ENCODE results near the gene CCDC175. TPM values are rescaled to one million over a fixed set of nuclear protein-coding genes. Genes with fewer than 3 reads are reported as not detected.
A peak's percentile ranks its signal among the peaks of the same experiment; 100 is the strongest.

The CCDC175 gene
- total RNA-seq, 1 experiment from 2014 or later, result not detected

- peak; percentile 97 for DNase-seq (ENCODE audit: low read depth)
These were observed 93.9 kb downstream of the CCDC175 start for GRCh38 chr14:59482541-59483331.

DNA sequence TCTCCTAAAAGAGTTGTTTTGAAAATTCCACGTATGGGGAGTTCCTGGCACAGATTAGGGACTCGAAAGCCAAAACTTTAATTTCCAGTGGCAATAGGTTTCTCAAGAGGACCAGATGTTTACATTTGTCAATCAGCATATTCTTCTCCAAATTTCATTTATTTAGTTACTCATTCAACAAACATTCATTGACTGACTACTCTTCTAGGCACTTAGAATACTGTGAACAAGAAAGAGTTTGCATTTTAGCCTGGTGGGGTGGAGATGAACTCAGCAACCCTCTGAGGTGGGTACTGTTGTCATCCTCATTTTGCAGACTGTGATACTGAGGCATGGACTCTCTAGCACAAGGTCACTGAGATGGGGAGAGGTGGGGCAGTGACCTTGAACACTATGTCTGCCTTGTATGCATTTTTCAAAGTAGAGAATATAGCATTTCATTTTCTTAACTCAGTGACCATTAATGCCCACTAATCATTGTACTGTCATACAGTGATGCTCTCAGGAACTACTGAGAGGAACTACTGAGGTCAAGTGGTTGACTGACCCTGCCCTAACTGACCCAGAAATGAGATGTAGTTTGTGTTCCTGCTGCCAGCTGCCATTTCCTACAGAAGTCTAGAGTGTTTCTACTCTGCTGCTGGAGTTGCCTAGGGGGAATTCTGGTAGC, 94.6 kb downstream of the CCDC175 start:
- DNase-seq (ENCODE audit: low read depth), result peak; percentile 56

DNA sequence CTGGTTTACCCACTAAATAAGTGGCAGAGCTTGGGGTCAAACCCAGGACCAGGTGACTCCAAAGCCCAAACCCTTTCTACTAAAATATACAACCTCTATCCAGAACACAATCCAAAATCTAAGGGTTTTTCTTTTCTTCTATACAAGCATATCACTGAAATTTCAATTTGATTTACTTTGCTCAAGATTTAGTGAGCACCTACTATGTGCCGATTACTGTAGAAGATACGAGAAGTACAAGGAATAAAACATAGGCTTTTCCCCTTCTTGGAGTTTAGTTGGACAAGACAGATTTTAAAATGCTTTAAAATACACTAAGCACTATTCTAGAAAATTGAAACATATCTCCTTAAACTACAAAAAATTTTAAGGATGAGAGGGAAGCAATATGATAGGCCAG, 95.2 kb downstream of the CCDC175 start:
- DNase-seq (ENCODE audit: low read depth), result no peak

GRCh38 chr14:59480166-59480565, 96.4 kb downstream of the CCDC175 start:
- DNase-seq (ENCODE audit: low read depth), result no peak

- DNase-seq (ENCODE audit: low read depth), result no peak
These were observed 98.1 kb downstream of the CCDC175 start for GRCh38 chr14:59478540-59478939.

- no peak for DNase-seq (ENCODE audit: low read depth)
These were observed 100.9 kb downstream of the CCDC175 start for GRCh38 chr14:59475709-59476108.

DNA sequence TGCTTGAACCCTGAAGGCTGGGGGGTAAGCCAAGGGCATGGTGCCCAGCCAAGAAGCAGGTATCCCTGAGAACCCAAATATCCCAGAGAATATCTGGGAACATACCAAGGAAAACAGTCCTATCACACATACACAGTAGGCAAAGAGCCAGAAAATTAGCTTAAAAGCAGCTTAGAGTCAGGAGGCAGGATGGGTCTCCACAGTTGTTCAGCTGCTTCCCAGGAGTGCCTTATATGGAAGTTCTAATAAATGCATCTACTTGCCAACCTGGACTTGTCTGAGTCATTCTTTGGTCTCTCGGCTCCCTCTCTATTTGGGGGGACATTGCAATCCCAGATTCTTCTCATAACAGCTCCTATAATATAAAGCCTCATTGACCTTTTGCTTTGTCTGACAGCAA, 102.4 kb downstream of the CCDC175 start:
- DNase-seq (ENCODE audit: low read depth), result peak; percentile 79

DNA sequence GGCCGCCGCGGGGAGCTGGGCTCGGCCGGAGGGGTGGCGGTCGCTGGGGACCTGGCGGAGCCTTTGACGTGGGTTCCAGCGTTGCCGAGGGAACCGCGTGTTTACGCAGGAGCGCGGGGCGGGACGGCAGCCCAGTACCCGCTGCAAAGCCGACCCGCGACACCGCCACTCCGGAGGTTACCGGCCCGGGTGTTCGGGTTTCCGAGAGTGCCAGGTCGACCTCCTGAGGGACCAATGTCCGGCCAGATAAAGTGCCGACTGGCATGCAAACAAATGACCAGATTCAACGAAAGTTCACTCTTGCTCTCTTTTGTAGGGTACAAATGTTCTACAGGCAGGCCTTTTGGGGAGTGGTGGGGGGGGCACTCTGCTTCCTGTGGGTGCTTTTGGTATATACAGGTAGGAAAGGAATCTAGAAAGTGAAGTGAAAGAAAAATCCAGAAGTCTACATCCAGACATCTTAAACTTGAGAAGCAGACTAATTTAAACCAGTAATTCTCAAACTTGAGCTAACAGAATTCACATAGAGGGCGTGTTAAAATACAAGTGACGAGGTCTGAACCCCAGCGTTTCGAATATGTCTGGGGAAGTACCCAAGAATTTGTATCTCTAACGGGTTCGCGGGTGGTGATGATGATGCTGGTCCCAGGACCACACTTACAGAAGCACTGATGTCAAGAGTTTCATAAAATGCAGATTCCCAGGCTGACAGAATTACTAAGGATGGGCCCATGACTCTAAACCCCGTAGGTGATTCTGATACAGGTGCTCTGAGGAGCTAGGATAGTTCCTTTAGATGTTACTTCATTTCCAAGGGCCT, 111.1 kb downstream of the CCDC175 start, which contains the start of gene GPR135:
Gene GPR135, minus strand, starts transcription at position 65 of the 820 bp plus-strand sequence. CDS start 154 bp downstream, outside the sequence.
- DNase-seq (ENCODE audit: low read depth), result peak; percentile 43

- peak; percentile 53 for DNase-seq (ENCODE audit: low read depth)
These were observed 111.9 kb downstream of the CCDC175 start for GRCh38 chr14:59464486-59465315.

DNA sequence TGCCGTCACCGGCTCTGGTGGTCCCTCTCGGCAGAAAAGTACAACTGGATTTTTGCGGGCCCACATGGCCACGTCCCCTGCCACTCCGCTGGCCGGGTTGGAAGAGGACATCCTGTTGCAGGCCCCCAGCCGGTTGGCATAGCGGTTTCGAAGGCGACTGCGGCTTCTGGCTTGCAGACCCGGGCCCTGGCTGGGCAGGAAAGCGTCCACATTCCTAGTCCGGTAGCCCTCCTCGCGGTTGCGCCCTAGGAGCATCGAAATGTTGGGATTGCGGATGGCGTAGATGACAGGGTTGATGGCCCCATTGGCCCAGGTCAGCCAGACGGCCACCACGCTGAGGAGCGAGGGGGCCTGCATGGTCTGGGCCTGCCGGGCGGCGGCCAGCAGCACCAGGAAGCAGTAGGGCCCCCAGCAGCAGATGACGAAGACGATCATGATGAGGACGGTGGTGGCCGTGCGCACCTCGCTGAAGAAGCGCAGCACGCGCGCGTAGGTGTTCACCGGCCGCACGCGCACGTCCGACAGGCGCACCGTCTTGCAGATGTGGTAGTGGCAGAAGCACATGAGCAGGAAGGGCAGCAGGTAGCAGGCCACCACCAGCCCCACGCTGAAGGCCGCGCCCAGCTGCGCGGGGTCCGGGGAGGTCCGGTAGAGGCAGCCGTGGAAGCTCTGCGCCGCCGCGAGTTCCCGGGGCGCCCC, 112.7 kb downstream of the CCDC175 start:
- DNase-seq (ENCODE audit: low read depth), result no peak

- no peak for DNase-seq (ENCODE audit: low read depth)
These were observed 114.7 kb downstream of the CCDC175 start for GRCh38 chr14:59461891-59462290.

- DNase-seq (ENCODE audit: low read depth), result no peak
These were observed 116.2 kb downstream of the CCDC175 start for GRCh38 chr14:59460378-59460777.

DNA sequence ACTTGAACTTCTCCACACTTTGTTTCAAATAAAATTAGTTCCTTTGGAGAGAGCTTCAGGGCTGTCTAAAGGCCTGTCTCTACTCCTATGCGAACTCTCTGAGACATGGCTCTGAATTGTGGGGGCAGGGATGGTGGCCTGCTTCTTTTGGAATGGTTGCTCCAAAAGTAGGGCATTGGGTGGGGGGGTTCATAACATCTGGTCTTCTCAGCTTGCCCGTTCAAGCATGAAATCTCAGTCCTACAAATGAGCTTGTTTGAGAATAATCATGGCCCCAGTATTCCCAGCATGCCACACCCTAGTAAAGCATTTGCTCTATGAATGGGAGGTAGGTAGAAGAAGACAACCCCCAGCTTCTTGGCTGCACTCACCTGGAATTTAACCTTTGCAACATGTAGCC, 118.1 kb downstream of the CCDC175 start:
- no peak for DNase-seq (ENCODE audit: low read depth)

- DNase-seq (ENCODE audit: low read depth), result peak; percentile 64
These were observed 121.2 kb downstream of the CCDC175 start for GRCh38 chr14:59455411-59455810.

Other genes starting within 250 kb of the CCDC175 start
- gene GPR135, start 111.4 kb downstream of the CCDC175 start, total RNA-seq (2014; rRNA removed; shearing (Covaris generic)), result 0.79 and 1.3 TPM in 2 replicates
- gene L3HYPDH, start 92.4 kb downstream of the CCDC175 start, total RNA-seq (2014; rRNA removed; shearing (Covaris generic)), result 33.2 and 38.1 TPM in 2 replicates
- 131 and 142 TPM in 2 replicates for gene JKAMP, start 92.3 kb downstream of the CCDC175 start, total RNA-seq (2014; rRNA removed; shearing (Covaris generic))